HG02938 (cell line): Measurements from ENCODE around the gene DENND2A.
"Not testable (repeated sequence)": the region's sequence is repeated elsewhere in the genome, so short reads cannot be mapped to it uniquely, and the experiment has no call there.

Experiments
- ATAC-seq: cut with Tn5 transposase; IDR thresholded peaks from one replicate; pipeline ENCODE4 v1.9.1; 2021; ENCODE audit warnings: mild to moderate bottlenecking, moderate library complexity; ENCODE audit not compliant: unreplicated experiment

The DENND2A gene

GRCh38 chr7:140640727-140641523 is at the start of gene DENND2A:
Gene DENND2A, minus strand, starts transcription at chr7:140640813. Its CDS starts 38,416 bp downstream, at chr7:140602397.
- no peak for ATAC-seq

- no peak for ATAC-seq
These were observed 48.9 kb upstream of the DENND2A start for GRCh38 chr7:140689199-140690152.

GRCh38 chr7:140688341-140688740 is 47.7 kb upstream of the DENND2A start:
- no peak for ATAC-seq

GRCh38 chr7:140686921-140687320 is 46.3 kb upstream of the DENND2A start:
- ATAC-seq: no peak

GRCh38 chr7:140685407-140686087 is 44.9 kb upstream of the DENND2A start:
- no peak for ATAC-seq

GRCh38 chr7:140684066-140684950 is 43.7 kb upstream of the DENND2A start:
- ATAC-seq: no peak

- ATAC-seq: no peak
These were observed 43.0 kb upstream of the DENND2A start for GRCh38 chr7:140683657-140684056.

- ATAC-seq: no peak
These were observed 41.2 kb upstream of the DENND2A start for GRCh38 chr7:140681766-140682165.

GRCh38 chr7:140680886-140681285 is 40.3 kb upstream of the DENND2A start:
- ATAC-seq: no peak

GRCh38 chr7:140679186-140679585 is 38.6 kb upstream of the DENND2A start:
- no peak for ATAC-seq

GRCh38 chr7:140678816-140679130 is 38.2 kb upstream of the DENND2A start:
- no peak for ATAC-seq

GRCh38 chr7:140678081-140678815 is 37.6 kb upstream of the DENND2A start:
- no peak for ATAC-seq

GRCh38 chr7:140677496-140677895 is 36.9 kb upstream of the DENND2A start:
- ATAC-seq: no peak

- not testable (repeated sequence) for ATAC-seq
These were observed 36.3 kb upstream of the DENND2A start for GRCh38 chr7:140676956-140677355.

- peak; percentile 59 for ATAC-seq
These were observed 35.7 kb upstream of the DENND2A start for GRCh38 chr7:140676306-140676705.

GRCh38 chr7:140675726-140676125 is 35.1 kb upstream of the DENND2A start:
- no peak for ATAC-seq

- no peak for ATAC-seq
These were observed 34.5 kb upstream of the DENND2A start for GRCh38 chr7:140674899-140675701.

GRCh38 chr7:140674356-140674800 is 33.8 kb upstream of the DENND2A start:
- peak; percentile 41 for ATAC-seq

GRCh38 chr7:140673774-140674155 is 33.2 kb upstream of the DENND2A start:
- ATAC-seq: no peak
